Effector memory CD4-positive, alpha-beta T cell (primary cell): ENCODE data around the gene FLNA.
A peak's percentile ranks its signal among the peaks of the same experiment; 100 is the strongest.

Source experiments
- DNase-seq, 3 donors: peaks; one replicate each; pipeline ENCODE4 v3.0.0-alpha.2; 2020
- H3K27ac ChIP-seq: 2 replicates; pipeline ENCODE4 v1.7.0; 2013; ENCODE audit warnings: mild to moderate bottlenecking, low read length, moderate library complexity; ENCODE audit not compliant: insufficient read depth, poor library complexity, severe bottlenecking
- H3K27me3 ChIP-seq: replicated peaks from 2 replicates; pipeline ENCODE4 v1.7.0; 2013; ENCODE audit warnings: mild to moderate bottlenecking, low read length; ENCODE audit not compliant: insufficient read depth, control insufficient read depth, poor library complexity, severe bottlenecking
- H3K36me3 ChIP-seq: 2 replicates; pipeline ENCODE4 v1.7.0; 2013; ENCODE audit warnings: mild to moderate bottlenecking, low read length, moderate library complexity; ENCODE audit not compliant: control insufficient read depth, insufficient read depth
- H3K4me1 ChIP-seq: 2 replicates; pipeline ENCODE4 v1.7.0; 2013; ENCODE audit warnings: low read length, mild to moderate bottlenecking; ENCODE audit not compliant: control insufficient read depth, insufficient read depth, poor library complexity, severe bottlenecking
- H3K4me3 ChIP-seq: 2 replicates; pipeline ENCODE4 v1.7.0; 2013; ENCODE audit warnings: low read length, low read depth, mild to moderate bottlenecking; ENCODE audit not compliant: insufficient read depth, poor library complexity, severe bottlenecking
- H3K9me3 ChIP-seq: 2 replicates; pipeline ENCODE4 v1.7.0; 2013; ENCODE audit warnings: mild to moderate bottlenecking, low read length, moderate library complexity; ENCODE audit not compliant: control insufficient read depth

The FLNA gene

DNA sequence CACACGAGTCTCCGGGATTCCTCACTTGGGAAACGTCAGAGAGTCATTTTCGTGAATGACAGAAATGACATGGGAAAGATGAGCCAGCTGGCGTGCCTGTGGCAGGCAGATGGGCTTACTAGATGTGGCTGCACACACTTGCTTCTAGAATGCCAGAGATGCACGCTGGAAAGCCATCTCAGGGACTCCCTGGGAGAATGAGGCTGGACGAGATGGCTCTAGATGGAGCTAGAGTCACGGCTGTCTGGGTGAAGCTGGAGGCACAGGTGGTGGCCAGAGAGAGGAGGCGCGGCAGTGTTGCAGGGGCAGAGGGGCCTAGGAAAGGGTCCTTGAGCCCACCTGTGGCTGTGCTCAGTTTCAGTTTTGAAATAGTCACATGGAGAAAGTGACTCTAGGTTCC, 52.8 kb downstream of the FLNA start:
- Histone ChIP-seq H3K27ac (no peak overlapping the region), H3K9me3 (no peaks in the 10 kb centered on the region), H3K4me1 (peaks cover 21% of the 10 kb centered on the region), H3K36me3 (no peaks in the 10 kb centered on the region), H3K4me3 (no peak overlapping the region), H3K27me3 (no peaks in the 10 kb centered on the region)
- no peak for DNase-seq

GRCh38 chrX:154321152-154321551, 53.3 kb downstream of the FLNA start:
- Histone ChIP-seq H3K4me1 (peaks cover 17% of the 10 kb centered on the region), H3K4me3 (no peak overlapping the region), H3K27ac (no peak overlapping the region), H3K27me3 (no peaks in the 10 kb centered on the region), H3K36me3 (no peaks in the 10 kb centered on the region), H3K9me3 (no peaks in the 10 kb centered on the region)
- DNase-seq, result no peak

- DNase-seq, result no peak
- Histone ChIP-seq H3K27ac (no peak overlapping the region), H3K36me3 (no peaks in the 10 kb centered on the region), H3K4me1 (peaks cover 14% of the 10 kb centered on the region), H3K27me3 (no peaks in the 10 kb centered on the region), H3K4me3 (no peak overlapping the region), H3K9me3 (no peaks in the 10 kb centered on the region)
Measured at GRCh38 chrX:154320406-154320805, 54.0 kb downstream of the FLNA start.

DNA sequence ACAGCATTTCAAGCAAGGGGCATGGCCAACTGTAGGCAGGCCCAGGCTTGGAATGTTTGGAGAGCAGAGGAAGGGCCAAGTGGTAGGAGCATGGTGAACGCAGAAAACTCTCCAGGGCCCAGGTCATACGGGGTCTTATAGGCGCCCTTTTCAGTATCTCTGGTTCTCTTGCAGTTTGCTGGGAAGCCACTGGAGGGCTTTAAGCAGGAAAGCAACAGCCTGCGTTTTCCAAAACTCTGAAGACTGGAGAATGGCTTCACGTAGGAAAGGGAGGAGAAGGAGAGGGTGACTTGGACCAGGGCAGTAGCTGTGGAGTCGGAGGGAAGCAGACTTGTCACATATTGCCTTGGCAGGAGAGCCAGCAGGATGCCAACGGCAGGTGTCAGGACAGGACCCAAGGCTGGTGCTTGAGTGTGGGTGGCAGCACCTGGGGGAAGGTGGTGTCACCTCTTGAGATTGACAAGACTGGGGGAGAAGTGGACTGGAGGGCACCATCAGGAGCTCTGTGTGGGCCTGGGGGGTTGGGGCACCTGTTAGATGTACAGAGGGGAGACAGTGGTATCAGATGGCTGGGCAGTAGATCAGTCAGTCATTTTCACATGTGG, 56.9 kb downstream of the FLNA start:
- peaks cover 19% of the 10 kb centered on the region for H3K4me1 ChIP-seq
- H3K4me3 ChIP-seq, result no peak overlapping the region
- no peaks in the 10 kb centered on the region for H3K27me3 ChIP-seq
- no peaks in the 10 kb centered on the region for H3K9me3 ChIP-seq
- H3K36me3 ChIP-seq, result no peaks in the 10 kb centered on the region
- H3K27ac ChIP-seq, result no peak overlapping the region
- no peak for DNase-seq

GRCh38 chrX:154315416-154315815, 59.0 kb downstream of the FLNA start:
- H3K27me3 ChIP-seq, result no peaks in the 10 kb centered on the region
- peaks cover 16% of the 10 kb centered on the region for H3K4me1 ChIP-seq
- no peak overlapping the region for H3K27ac ChIP-seq
- H3K36me3 ChIP-seq, result no peaks in the 10 kb centered on the region
- H3K4me3 ChIP-seq, result no peak overlapping the region
- DNase-seq, result no peak
- H3K9me3 ChIP-seq, result no peaks in the 10 kb centered on the region

DNA sequence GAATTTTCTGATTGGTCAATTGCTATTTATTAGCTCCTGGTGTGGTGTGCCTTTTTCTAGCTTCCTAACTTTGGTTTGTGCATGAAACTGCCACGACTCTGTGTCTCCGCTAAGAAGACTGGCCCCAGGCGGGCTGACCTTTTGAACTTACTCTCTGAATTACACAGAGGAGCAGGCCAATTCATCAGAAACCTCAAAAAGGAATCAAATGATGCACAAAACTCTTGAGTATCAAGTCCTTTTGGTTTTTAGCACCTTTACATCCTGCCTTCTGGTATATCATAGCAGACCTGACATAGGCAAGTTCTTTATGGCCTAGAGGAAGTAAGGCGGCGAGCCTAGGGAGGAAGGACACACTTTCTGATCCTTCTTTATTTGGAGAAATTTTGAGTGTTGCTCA, 61.3 kb downstream of the FLNA start:
- Histone ChIP-seq H3K4me1 (peaks cover 28% of the 10 kb centered on the region), H3K27me3 (no peaks in the 10 kb centered on the region), H3K36me3 (no peaks in the 10 kb centered on the region), H3K27ac (no peak overlapping the region), H3K4me3 (no peak overlapping the region), H3K9me3 (no peaks in the 10 kb centered on the region)
- DNase-seq, result no peak

DNA sequence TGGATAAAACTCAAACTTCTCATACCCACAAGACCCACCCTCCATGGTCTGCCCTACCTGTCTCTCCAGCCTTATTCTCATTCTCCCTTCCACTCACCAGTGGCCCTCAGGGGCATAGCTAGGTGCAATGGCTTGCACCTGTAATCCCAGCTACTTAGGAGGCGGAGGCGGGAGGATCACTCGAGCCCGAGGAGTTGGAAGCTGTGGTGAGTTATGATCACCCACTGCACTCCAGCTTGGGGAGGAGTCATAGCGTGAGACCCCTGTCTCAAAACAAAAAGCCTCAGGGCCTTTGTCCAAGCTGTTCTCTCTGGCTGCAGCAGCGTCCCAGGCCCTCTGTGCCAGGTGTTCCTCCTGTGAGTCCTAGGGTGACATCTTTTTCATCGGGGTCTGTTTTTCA, 62.3 kb downstream of the FLNA start:
- Histone ChIP-seq H3K27me3 (no peaks in the 10 kb centered on the region), H3K36me3 (no peaks in the 10 kb centered on the region), H3K4me1 (peaks cover 26% of the 10 kb centered on the region), H3K9me3 (no peaks in the 10 kb centered on the region), H3K4me3 (no peak overlapping the region), H3K27ac (no peak overlapping the region)
- no peak for DNase-seq

DNA sequence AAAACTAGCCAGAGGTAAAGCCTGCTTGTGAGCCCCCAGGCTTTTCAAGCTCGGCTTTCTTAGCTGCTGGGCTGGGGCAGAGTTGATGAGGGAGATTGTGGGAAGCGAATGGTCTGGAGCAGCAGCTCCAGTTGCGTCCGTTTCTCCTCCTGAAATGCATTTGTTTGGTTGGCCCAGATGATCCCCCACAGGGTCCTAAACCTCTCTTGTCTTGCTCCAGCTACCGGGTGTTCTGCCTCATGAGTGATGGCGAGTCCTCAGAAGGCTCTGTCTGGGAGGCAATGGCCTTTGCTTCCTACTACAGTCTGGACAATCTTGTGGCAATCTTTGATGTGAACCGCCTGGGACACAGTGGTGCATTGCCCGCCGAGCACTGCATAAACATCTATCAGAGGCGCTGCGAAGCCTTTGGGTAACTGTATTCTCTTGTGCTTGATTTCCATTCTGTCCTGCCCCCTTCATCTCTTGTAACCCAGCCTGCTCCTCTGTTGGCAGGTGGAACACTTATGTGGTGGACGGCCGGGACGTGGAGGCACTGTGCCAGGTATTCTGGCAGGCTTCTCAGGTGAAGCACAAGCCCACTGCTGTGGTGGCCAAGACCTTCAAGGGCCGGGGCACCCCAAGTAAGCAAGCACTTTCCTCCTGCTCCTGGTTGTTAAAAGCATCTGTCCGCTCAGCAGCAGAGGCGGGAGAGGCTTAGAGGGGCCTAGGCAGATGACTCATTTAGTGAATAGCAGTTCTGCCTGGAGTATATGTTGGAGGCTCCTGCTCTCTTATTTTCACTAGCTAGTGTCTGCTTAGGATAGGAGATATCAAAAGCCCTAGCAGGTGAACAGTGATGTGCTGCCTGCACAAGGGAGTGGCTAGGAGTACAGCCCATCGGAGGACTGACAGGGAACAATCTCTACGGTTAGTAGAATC, 63.6 kb downstream of the FLNA start:
- no peak overlapping the region for H3K4me3 ChIP-seq
- no peaks in the 10 kb centered on the region for H3K27me3 ChIP-seq
- peaks cover 26% of the 10 kb centered on the region for H3K4me1 ChIP-seq
- no peaks in the 10 kb centered on the region for H3K9me3 ChIP-seq
- H3K27ac ChIP-seq, result no peak overlapping the region
- no peak for DNase-seq
- no peaks in the 10 kb centered on the region for H3K36me3 ChIP-seq

DNA sequence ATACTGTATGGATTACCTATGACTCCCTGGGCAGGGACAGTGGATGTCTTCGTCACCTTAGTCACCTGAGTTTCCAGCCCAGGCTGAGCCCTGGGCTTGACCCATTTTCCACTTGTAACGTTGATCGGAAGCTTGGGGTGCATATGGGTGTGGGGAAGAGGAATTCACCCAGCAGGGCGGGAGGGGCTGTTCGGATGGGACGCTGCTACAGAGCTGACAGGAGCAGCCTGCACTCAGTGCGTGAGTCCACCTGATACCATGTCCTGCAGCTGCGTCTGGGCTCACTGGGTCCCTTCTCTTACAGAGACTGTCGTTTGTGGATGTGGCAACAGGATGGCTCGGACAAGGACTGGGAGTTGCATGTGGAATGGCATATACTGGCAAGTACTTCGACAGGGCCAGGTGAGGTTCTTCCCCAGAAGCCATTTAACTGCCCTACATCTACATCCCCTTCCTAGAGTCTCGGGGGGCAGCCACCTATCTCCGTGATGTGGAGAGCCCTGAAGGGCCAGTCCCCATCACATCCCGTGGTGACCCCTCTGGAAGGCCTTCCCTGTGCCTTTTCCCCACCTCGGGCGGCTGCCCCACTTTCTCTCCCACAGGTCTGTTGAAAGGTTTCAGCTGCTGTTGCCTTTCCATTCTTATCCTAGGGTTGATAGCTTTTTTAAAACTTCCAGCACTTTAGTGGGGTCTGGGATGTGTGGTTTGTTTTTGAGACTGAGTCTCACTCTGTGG, 65.2 kb downstream of the FLNA start:
- Histone ChIP-seq H3K4me1 (peaks cover 26% of the 10 kb centered on the region), H3K36me3 (no peaks in the 10 kb centered on the region), H3K9me3 (no peaks in the 10 kb centered on the region), H3K4me3 (no peak overlapping the region), H3K27ac (no peak overlapping the region), H3K27me3 (no peaks in the 10 kb centered on the region)
- DNase-seq, result peak in 1 of 3 donors; percentile 9
